HG03460 (cell line): Measurements from ENCODE around the gene CARMIL1.

Source experiments
- ATAC-seq: cut with Tn5 transposase; IDR thresholded peaks from one replicate; pipeline ENCODE4 v1.9.1; 2021; ENCODE audit not compliant: unreplicated experiment

The CARMIL1 gene

GRCh38 chr6:25332165-25332564 is 53.0 kb downstream of the CARMIL1 start:
- ATAC-seq, result no peak

DNA sequence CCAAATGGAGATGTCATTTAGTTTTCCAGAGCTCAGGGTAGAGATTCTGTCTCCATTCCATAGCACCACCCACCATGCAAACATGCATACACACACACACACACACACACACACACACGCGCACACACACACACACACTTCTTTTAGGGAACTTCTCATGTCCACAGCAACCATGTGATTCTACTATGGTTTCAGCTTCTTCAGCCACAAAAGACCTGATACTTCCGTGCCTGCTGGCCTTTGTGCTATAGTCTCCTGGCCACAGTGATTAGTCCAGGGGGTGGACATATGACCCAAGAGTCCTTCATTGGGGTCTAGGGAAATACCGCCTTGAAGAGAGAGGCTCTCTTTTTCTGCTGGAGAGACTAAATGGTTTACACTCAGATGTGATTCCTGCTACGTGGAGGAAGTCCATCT is 53.5 kb downstream of the CARMIL1 start:
- ATAC-seq, result no peak

DNA sequence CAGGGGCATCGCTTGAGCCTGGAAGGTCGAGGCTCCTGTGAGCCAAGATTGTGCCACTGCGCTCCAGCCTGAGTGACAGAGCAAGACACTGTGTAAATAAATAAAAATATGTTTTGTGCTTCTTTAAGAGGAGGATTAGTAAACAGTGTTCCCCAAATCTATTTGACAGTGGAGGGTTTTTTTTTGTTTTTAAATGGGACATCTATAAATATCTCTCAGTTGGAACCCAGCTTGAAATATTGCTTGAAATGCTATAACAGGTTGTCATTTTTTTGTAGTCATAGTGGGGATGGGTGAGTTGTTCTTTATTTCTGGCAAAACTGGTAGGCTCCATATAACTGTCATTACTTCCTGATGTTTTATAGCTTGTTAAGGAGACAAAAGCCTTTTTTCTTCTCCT is 54.3 kb downstream of the CARMIL1 start:
- ATAC-seq, result no peak

GRCh38 chr6:25334793-25335192 is 55.6 kb downstream of the CARMIL1 start:
- no peak for ATAC-seq

DNA sequence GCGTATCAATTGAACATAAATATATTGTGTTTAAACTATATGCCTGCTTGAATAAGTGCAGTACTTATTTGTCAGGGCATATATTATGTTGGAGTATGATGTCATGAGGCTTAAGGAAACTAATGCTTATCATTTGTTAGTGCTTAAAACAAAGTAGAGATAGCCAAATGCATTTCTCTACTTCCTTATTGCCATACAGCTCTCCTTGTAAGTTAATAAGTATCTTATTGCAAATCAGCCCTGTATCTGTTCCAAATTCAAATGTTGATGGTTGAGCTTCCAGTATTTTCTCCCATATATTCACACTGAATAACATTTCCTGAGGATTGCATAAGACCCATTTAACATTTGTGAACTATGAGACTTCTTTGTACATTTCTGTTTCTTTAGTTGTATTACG is 57.8 kb downstream of the CARMIL1 start:
- no peak for ATAC-seq

DNA sequence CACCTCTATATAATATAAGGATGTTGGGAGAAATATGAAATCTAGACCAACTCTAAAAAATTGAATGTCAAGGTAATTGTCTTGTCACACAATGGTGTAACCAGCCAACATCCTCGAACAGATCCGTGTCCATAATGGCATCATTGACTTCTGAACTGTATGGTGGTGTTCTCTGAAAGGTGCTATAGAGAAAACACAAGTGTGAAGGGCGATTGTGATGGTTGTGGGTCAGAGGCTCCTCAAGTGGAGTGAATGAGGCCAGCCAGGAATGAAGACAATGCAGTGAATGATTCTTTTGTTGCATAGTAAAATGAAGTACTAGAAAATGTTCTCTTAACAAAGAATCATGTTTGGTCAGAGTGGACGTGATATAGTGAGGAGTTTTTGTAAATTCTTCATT is 58.3 kb downstream of the CARMIL1 start:
- no peak for ATAC-seq

- ATAC-seq, result no peak
Observed at GRCh38 chr6:25340431-25341202, 61.4 kb downstream of the CARMIL1 start.

DNA sequence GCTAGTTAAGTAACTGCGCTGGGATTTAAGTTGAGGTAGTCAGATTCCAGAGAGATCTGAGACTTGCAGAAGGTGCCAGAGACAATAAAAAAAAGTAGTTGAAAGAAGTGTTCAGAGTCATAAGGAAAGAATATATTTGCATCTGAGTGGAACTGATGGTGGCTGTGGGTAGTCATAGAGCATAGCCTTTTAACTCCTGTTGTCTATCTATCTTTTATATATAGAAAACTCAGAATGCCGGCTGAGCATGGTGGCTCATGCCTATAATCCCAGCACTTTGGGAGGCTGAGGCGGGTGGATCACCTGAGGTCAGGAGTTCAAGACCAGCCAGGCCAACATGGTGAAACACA is 62.0 kb downstream of the CARMIL1 start:
- no peak for ATAC-seq

DNA sequence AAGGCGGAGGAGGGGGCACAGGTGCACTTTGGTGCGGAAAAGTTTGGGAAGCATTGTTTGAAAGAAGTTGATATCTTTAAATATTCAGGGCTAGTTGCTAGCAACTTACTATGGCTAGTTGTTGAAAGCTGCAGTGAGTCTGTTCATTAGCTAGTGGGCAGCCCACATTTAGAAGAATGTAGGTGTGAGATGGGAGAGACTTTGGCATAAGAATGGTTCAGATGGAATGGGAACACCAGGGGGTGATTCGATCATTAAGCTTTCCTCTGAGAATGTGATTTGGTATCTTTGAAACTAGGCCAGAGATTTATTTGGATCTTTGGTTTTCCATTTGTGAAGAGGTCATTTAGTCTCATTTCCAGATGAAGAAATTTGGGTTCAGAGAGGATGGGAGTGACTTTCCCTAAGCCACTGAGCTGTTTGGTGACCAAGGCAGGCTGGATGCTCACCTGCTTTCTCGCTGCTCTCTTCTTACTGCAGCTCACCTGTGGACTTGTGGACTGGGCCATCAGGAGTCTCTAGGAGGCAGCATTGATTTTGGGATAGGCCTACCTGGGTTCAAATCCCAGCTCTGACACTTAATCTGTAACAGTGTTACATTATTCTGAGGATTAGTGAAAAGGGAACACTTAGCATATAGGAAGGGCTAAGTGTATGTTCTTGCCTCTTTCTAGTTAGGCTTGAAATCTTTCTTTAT is 62.9 kb downstream of the CARMIL1 start:
- ATAC-seq, result no peak

- ATAC-seq, result no peak
Observed at GRCh38 chr6:25342802-25343201, 63.6 kb downstream of the CARMIL1 start.

DNA sequence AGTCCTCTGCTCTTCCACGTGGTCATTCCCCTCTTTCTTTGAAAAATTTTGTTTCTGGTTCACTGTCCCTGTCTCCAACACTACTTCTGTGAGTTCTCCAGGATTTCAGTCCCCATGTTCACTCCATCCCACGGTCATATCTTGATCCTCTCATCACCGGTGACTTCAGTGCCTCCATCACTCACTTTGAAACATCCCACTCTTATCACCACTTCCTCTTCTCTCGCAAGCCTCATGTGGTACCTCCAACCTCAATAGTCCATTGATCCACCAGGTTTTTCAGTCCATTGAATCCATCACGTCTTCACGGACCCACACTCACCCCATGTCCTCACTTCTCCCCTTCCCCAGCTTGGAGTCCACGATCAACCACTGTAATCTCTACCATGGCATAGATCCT is 64.8 kb downstream of the CARMIL1 start:
- no peak for ATAC-seq

GRCh38 chr6:25344827-25345226 is 65.7 kb downstream of the CARMIL1 start:
- ATAC-seq, result no peak

DNA sequence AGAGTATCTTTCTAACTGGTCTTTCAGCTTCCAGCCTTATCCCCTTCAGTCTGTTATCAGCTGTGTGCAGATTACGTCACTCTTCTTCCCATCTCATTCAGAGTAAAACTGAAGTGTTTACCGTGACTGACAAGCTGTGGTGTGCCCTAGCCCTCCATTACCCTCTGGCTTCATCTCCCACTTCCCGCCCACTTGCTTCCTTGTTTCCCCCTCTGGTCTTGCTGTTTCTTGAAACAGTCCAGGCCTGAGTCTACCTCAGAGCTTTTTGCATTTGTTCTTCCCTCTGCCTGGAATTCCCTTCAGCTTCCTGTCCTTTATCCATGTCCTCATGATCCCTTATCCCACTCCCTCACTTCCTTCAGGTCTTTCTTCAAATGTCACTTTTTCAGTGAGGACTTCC is 66.9 kb downstream of the CARMIL1 start:
- no peak for ATAC-seq

DNA sequence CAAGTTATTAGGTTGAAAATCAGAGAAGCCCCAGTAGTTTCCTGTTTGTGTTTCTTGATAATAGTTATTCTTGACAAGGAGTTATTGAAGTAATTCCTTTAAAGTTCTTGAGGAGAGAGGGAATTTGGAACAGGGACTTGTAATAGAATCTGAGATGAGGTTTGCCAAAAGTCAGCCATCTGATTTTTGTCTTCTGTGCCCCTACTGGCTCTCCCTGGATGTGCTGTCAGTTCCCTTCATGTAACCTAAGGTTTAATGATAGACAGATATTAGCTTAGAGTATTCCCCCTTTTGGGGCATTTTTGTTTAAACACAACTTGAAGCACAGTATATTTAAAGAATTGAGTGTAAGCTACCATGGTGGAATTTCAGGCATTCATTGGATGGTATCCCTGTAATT is 71.4 kb downstream of the CARMIL1 start:
- no peak for ATAC-seq

DNA sequence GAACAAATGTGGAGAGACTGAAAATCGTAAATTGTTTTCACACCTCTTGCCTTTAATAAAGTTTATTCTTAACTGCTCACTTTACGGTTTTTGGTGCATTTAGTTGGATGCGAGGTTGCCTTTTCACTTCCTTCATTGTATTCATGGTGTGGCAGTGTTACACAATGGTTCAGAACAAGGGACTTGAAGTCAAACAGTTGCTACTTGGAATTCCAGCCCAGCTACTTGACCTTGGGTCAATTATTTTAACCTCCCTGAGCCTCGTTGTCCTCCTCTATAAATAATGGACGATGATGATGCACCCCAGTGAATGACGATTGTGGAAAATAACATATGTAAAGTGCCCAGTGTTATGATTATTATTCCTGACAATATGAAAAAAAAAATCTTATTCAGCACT is 72.3 kb downstream of the CARMIL1 start:
- no peak for ATAC-seq

GRCh38 chr6:25352285-25352684 is 73.1 kb downstream of the CARMIL1 start:
- no peak for ATAC-seq

DNA sequence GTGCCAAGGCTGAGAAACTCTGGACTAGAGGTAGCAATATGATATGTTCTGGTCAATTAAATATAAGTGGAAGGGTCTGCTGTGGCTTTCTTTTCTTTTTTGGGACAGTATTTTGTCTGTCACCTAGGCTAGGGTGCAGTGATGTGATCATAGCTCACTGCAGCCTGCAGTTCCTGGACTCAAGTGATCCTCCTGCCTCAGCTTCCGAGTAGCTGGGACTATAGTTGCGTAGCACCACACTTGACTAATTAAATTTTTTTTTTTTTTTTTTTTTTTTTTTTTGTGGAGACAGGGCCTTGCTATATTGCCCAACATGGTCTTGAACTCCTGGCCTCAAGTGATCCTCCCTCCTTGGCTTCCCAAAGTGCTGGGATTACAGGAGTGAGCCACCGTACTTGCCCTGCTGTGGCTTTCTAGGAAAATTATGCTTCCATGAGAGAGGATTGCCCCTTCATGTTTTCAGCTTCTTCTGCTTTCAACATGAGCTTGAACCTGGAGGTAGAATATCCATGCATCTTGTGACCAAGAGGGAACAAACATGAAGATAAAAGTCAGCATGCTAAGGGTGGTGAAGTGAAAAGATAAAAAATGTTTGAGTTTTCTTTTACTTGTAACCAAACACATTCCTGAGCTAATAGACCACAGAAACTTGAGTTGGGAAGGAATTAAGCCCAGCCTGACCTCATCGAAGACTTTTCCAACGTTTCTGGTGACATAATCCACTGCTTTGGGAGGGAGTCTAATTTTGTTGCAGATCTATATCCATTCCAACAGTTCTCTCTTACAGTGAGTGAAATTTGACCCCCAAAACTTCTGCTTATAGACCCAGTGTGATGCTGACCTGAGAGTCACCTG is 75.1 kb downstream of the CARMIL1 start:
- ATAC-seq, result no peak

- ATAC-seq, result no peak
Observed at GRCh38 chr6:25359191-25359861, 80.2 kb downstream of the CARMIL1 start.

GRCh38 chr6:25359891-25360290 is 80.7 kb downstream of the CARMIL1 start:
- no peak for ATAC-seq

- no peak for ATAC-seq
Observed at GRCh38 chr6:25360621-25361020, 81.4 kb downstream of the CARMIL1 start.

DNA sequence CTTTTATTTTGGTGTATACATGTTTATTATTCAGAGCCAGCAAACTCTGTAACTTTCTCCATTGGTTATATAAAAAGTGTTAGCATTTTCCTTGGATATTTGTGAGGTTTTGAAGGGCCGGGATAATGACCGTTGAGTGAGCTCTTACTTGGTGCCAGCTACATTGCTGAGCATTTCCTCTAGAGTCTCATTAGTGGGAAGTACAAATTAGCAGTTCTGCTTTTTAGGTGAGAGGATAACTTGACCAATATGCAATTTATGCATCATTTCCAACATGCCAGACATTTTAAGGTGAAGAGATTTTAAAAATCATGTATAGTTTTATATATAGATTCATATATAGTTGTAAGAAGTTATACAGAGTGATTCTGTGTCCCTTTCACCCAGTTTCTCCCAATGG is 84.3 kb downstream of the CARMIL1 start:
- ATAC-seq, result no peak
